Subcutaneous adipose tissue (tissue), 4 donors: Measurements from ENCODE around the gene CBFA2T3. TPM values are rescaled to one million over a fixed set of nuclear protein-coding genes. Genes with fewer than 3 reads are reported as not detected.

ENCODE experiments used
- total RNA-seq, 4 donors: library from RNA; depleted of rRNA; stranded (reverse); fragments of >200 nt; gene quantifications; one replicate each; pipeline ENCODE4 v1.1.0, GENCODE V29; 2016
- TF ChIP-seq, protein P1 (sequence below): fragments of 450-650 bp; IDR thresholded peaks from one replicate; pipeline ENCODE4 v1.5.1; 2016; ENCODE audit warnings: low read depth, mild to moderate bottlenecking, control low read depth, antibody characterized with exemption, moderate library complexity

CBFA2T3 gene
- total RNA-seq, 4 donors from 2014 or later, result 0.49 to 6.6 (median 1.1) TPM

- TF ChIP-seq, protein P1, sequence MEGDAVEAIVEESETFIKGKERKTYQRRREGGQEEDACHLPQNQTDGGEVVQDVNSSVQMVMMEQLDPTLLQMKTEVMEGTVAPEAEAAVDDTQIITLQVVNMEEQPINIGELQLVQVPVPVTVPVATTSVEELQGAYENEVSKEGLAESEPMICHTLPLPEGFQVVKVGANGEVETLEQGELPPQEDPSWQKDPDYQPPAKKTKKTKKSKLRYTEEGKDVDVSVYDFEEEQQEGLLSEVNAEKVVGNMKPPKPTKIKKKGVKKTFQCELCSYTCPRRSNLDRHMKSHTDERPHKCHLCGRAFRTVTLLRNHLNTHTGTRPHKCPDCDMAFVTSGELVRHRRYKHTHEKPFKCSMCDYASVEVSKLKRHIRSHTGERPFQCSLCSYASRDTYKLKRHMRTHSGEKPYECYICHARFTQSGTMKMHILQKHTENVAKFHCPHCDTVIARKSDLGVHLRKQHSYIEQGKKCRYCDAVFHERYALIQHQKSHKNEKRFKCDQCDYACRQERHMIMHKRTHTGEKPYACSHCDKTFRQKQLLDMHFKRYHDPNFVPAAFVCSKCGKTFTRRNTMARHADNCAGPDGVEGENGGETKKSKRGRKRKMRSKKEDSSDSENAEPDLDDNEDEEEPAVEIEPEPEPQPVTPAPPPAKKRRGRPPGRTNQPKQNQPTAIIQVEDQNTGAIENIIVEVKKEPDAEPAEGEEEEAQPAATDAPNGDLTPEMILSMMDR, result no peak
These were observed 120.7 kb downstream of the CBFA2T3 start for GRCh38 chr16:88856122-88856827.

- TF ChIP-seq, protein P1, result no peak
These were observed 121.3 kb downstream of the CBFA2T3 start for GRCh38 chr16:88855736-88856121.

DNA sequence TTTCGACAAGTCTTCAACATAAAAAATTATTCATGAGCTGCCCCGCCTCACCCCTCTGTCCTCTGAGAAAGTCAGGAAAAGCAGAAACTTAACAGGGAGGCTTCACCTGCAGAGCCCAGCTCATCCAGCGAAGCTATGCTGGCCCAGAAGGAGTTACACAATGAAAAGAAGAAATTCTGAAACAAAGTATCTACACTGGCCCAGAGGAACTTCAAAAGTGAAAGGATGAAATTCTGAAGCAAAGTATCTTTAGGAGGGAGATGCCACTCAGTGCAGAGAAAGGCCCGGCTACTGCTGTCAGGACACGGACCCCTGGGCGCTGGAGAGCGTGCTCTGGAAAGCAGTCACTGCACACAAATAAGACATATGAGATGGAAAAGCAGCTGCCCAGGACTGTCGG, 121.8 kb downstream of the CBFA2T3 start:
- TF ChIP-seq, protein P1, result no peak

- TF ChIP-seq, protein P1, result no peak
These were observed 122.5 kb downstream of the CBFA2T3 start for GRCh38 chr16:88854306-88855111.

DNA sequence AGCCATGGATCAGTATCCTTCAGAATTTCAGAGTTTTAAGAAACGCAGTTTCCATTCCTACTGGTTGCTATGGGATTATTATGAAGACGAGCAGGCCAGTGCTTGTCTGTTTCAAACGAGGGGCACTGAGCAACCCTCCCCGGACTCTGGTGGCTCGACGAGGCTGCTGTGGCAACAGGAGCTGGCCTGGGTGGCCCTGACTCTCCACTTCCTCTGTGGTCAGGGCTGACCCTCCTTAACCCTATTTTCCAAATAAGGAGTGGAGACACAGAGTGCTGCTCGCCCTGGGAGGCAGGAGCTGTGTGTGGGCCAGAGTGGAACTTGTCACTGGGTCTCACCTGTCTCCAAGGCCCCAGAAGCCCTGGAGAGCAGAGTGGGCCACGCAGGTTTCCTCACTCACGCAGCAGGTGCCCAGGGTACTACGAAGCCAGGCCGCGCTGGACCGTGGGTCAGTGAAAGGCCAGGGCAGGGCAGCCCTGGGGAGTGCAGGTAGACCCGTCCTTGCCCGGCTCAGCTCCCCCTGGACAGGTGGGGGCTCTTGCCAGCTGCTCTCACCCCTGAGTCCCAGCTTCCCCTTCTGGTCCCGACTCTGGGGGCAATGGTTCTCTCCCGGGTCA, 123.6 kb downstream of the CBFA2T3 start:
- TF ChIP-seq, protein P1, result no peak

DNA sequence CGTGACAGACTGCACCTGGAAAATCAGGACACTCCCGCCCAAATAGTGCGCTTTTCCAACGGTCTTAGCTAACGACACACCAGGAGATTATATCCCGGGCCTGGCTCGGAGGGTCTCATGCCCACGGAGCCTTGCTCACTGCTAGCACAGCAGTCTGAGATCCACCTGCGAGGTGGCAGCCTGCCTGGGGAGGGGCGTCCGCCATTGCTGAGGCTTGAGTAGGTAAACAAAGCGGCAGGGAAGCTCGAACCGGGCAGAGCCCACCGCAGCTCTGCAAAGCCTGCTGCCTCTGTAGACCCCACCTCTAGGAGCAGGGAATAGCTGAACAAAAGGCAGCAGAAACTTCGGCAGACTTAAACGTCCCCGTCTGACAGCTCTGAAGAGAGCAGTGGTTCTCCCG, 125.4 kb downstream of the CBFA2T3 start:
- TF ChIP-seq, protein P1, result no peak
